GM12875 (cell line): ENCODE measurements around the gene KLHL10.

ENCODE experiments used
- H3K4me3 ChIP-seq: one replicate; pipeline ENCODE4 v1.5.1; 2011; ENCODE audit warnings: low read depth, low read length, control low read depth
- TF ChIP-seq, protein P1 (sequence below): IDR thresholded peaks from 2 replicates; pipeline ENCODE4 v1.5.1; 2011; ENCODE audit warnings: low read depth, mild to moderate bottlenecking, control low read depth, inconsistent platforms, low read length, moderate library complexity, borderline replicate concordance; ENCODE audit not compliant: insufficient read depth

Gene KLHL10

DNA sequence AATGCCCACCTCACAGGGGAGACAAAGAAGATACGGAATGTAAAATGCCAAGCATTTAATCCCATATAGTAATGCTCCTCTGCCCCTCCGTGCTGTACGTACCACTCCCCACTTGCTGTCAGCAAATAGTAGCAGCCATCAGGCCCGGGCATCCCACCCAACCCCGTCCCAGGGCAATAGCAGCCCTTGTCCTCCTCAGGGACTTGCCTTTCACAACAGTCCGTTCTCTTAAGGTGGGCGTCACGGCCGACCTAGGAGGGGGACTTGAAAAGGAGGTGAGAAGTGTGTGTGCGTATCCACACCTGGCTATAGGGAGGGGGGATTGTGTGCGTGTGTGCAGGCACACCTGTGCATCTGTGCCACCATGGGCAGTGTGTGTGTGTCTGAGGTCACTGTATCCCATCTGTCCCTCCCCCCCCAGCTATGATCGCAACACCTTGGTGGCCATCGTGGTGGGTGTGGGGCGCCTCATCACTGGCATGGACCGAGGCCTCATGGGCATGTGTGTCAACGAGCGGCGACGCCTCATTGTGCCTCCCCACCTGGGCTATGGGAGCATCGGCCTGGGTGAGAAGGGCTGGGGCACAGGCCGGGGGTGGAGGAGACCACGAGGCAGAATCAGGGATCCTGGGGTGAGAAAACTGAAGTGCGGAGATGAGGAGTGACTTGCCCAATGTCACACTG is 20.8 kb upstream of the KLHL10 start:
- TF ChIP-seq, protein P1, sequence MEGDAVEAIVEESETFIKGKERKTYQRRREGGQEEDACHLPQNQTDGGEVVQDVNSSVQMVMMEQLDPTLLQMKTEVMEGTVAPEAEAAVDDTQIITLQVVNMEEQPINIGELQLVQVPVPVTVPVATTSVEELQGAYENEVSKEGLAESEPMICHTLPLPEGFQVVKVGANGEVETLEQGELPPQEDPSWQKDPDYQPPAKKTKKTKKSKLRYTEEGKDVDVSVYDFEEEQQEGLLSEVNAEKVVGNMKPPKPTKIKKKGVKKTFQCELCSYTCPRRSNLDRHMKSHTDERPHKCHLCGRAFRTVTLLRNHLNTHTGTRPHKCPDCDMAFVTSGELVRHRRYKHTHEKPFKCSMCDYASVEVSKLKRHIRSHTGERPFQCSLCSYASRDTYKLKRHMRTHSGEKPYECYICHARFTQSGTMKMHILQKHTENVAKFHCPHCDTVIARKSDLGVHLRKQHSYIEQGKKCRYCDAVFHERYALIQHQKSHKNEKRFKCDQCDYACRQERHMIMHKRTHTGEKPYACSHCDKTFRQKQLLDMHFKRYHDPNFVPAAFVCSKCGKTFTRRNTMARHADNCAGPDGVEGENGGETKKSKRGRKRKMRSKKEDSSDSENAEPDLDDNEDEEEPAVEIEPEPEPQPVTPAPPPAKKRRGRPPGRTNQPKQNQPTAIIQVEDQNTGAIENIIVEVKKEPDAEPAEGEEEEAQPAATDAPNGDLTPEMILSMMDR: no peak
- no peak overlapping the region for H3K4me3 ChIP-seq

DNA sequence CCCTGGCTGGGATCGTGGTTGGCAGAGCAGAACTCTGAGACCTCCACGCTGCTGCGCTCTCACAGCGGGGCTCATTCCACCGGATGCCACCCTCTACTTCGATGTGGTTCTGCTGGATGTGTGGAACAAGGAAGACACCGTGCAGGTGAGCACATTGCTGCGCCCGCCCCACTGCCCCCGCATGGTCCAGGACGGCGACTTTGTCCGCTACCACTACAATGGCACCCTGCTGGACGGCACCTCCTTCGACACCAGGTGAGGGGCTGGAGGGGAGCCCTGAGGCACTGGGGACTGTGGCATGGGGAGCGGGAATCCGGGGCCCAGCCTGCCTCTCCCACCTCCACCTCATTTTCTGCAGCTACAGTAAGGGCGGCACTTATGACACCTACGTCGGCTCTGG is 19.6 kb upstream of the KLHL10 start:
- H3K4me3 ChIP-seq: no peak overlapping the region
- TF ChIP-seq, protein P1: no peak

DNA sequence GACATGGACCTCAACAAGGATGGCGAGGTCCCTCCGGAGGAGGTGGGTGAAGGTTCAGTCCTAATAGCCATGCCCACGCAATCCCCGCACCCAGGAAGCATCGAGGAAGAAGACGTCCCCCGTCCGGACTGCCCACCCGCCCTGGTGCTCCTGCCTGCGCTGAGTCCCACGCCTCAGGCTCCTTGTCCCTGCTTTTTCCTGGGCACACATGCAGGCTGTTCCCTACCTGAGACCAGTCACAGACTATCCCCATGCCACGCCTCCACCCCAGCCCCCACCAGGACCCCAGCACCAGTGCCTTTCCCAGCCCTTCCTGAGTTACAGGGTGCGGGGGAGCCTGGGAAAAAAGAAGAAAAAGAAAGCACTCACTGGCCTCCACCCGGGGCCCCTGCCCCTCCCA is 15.8 kb upstream of the KLHL10 start:
- H3K4me3 ChIP-seq: no peak overlapping the region
- TF ChIP-seq, protein P1: no peak

DNA sequence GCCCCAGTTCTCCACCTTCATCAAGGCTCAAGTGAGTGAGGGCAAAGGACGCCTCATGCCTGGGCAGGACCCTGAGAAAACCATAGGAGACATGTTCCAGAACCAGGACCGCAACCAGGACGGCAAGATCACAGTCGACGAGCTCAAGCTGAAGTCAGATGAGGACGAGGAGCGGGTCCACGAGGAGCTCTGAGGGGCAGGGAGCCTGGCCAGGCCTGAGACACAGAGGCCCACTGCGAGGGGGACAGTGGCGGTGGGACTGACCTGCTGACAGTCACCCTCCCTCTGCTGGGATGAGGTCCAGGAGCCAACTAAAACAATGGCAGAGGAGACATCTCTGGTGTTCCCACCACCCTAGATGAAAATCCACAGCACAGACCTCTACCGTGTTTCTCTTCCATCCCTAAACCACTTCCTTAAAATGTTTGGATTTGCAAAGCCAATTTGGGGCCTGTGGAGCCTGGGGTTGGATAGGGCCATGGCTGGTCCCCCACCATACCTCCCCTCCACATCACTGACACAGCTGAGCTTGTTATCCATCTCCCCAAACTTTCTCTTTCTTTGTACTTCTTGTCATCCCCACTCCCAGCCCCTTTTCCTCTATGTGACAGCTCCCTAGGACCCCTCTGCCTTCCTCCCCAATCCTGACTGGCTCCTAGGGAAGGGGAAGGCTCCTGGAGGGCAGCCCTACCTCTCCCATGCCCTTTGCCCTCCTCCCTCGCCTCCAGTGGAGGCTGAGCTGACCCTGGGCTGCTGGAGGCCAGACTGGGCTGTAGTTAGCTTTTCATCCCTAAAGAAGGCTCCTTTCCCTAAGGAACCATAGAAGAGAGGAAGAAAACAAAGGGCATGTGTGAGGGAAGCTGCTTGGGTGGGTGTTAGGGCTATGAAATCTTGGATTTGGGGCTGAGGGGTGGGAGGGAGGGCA is 15.1 kb upstream of the KLHL10 start:
- no peak overlapping the region for H3K4me3 ChIP-seq
- TF ChIP-seq, protein P1: no peak

DNA sequence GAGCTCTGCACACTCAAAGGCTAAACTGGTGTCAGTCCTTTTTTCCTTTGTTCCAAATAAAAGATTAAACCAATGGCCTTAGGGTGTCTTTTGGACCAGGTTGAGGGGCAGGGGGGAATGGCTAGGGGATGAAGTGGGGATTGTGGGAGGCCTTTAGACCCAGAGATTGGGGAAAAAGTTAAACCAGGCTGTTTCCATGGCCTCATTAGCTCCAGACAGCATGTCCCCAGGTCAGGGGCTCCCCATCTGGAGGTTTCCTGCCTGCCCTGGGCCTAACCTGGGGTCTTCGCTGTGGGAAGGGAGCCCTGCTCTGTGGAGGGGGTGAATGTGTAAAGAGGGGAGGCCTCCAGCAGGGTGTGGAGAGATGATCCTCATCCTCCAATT is 14.5 kb upstream of the KLHL10 start:
- TF ChIP-seq, protein P1: no peak
- H3K4me3 ChIP-seq: no peak overlapping the region

DNA sequence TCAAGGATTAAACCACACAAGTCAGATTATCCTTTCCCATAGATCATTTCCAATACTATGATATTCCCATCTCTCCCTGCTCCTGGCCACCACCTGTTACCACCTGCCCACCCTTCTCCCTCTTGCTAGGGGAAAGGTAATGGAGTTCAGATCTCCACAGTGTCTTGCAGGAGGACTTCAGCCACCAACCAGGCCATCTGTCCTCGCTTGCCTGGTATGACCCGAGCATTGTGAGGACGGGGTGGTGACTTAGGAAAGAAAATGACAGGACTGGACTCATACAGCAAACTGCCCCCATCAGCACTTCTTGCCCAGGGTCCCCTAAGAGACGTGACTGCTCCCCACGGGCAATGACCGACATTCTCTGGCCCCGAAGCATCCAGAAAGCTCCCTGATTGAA is 14.0 kb upstream of the KLHL10 start:
- TF ChIP-seq, protein P1: no peak
- no peak overlapping the region for H3K4me3 ChIP-seq
